ENCODE measurements around the gene ERICH3.

GRCh38 chr1:74613894-74614293, 59.7 kb downstream of the ERICH3 start:
- TF ChIP-seq POLR2A (IDR thresholded peaks at IDR 0.05; ENCODE audit: low read depth, low read length) = no peak
- TF ChIP-seq POLR2AphosphoS5 (IDR thresholded peaks at IDR 0.05; ENCODE audit: low read depth, low read length) = no peak

Measured in GM12892 (cell line).